ENCODE results near the gene B3GNT9.
A peak's percentile ranks its signal among the peaks of the same experiment; 100 is the strongest.

Gene B3GNT9

DNA sequence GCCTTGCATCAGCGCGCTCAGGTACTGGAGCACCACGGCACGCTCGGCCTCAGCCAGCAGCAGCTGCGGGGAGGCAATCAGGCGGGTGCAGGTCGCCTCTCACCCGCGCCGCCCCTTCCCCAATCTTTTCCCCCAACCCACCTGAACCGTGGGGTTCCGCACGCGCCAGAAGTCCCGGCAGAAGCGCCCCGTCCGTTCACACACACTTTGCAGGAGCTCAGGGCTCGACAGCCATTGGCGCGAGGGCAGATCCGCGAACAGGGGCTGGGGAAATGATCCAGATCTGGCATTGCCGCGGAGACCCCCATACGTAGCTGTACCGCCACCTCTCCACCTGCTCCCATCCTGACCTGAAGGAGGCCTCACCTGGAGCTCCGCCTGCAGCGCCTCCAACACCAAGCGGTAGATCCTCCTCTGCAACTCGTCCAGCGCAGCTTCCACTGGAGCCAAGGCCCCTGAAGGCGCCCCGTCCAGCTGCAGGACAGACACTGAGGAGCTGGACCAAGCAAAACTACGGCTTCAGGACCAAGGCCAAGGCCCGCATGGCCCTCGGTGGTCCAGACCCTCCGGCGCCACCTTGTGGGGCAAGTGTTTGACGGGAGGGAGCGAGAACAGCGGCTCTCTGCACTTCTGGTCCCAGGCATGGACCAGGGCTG lies 34.3 kb upstream of the B3GNT9 start:
- DNase-seq, result peak; percentile 51

DNA sequence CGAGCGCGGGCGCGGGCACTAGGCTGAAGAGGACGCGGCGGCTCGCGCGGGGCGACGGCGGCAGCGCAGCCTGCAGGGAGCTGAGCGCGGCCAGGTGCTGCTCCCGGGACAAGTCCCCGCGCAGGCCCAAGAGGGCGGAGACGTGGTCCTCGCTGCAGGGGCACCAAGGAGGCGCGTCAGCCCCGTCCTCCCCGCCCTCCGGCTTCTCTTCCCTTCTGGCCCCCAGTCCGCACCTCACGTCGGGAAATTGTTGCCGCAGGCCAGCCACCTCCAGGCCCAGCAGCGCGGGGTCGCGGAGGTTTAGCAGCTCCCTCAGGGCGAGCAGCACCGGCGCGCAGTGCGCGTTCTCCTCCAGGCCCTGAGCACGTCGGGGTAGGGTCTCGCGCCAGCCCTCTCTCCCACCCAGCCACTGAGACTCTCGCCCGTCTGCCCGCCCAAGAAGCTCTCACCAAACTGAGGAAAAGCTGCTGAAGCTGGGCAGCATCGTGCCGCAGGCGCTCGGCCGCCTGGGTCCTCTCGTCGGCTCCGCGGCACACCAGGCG lies 33.7 kb upstream of the B3GNT9 start:
- no peak for DNase-seq

- DNase-seq, result peak; percentile 89
These were observed 33.0 kb upstream of the B3GNT9 start, which contains the start of gene MATCAP1 for GRCh38 chr16:67183627-67184452. TSS of gene MATCAP1 (minus strand) at chr16:67183963. CDS start at chr16:67180610, 3,353 bp downstream.

GRCh38 chr16:67183284-67183626 lies 32.5 kb upstream of the B3GNT9 start:
- no peak for DNase-seq

GRCh38 chr16:67182288-67182687 lies 31.5 kb upstream of the B3GNT9 start:
- no peak for DNase-seq

GRCh38 chr16:67181346-67181745 lies 30.5 kb upstream of the B3GNT9 start:
- no peak for DNase-seq

GRCh38 chr16:67180166-67180565 lies 29.4 kb upstream of the B3GNT9 start:
- DNase-seq, result no peak

DNA sequence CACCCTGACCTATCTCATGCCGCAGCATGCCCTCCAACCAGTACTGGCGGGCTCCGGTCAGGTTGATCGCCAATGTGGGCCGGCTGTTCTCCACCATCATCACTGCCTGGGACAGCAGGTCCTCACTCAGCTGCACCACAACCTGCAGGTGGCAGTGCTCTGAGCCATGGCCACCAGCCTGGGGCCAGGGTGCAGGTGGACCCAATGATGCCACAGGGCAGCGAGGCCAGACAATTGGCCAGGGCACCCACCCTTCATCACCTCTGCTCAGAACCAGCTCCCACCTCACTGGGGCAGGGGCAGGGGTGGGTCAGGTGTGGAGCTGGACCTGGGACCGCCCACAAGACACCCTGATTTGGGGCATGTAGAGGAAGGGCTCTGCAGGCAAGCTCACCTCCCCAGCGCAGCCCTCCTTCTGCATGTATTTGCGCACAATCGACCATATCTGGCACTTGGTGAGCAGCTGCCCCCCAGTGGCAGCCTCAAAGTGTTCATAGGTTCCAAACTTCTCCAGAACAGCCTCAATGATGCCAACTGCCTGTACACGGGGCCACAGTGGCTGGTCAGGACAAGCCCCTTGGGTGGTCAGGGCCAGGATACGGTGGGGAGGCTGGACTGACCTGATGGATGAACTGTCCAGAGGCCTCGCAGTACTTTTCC lies 28.8 kb upstream of the B3GNT9 start:
- no peak for DNase-seq

DNA sequence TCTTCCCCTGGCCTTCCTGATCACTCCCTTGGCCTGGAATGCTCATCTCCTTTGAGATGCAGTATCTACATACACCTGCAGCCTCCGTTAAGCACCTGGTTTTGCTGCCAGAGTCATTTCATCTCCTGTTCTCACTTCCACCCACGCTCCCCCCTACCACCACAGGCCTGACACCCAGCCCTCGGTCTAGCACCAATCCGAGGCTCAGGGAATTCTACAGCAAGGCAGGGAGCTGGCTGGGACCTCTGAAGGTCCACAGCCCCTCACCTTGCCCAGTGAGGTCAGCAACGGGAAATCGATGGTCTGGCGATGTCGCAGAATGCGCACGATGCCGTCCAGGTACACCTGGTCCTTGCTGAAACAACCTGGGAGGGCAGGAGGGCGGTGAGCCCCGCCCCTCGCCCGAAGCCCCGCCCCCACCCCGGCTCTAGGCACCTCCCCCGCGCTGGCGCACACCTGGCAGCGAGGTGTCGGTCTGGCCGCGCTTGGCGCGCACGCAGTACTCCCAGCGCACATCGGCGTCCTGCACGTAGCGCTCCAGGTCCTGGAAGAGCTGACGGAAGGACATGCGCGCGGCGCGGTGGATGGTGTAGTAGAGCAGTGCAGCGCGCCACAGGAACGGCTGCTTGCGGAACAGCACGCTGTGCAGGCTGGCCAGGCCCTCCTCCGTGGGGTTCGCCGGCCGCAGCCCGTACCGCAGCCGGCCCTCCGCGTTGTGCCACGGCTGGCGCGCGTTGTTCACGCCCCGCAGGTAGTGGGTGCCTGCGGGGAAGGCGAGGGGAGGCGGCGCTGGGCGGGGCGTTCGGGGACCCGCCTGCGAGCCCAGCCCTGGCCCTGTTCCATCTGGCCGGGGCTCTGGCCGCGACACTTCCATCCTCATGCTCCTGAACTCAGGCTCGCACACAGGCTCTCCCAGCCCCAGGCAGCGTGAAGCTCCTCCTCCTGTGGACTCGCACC lies 27.2 kb upstream of the B3GNT9 start:
- DNase-seq, result peak; percentile 81

DNA sequence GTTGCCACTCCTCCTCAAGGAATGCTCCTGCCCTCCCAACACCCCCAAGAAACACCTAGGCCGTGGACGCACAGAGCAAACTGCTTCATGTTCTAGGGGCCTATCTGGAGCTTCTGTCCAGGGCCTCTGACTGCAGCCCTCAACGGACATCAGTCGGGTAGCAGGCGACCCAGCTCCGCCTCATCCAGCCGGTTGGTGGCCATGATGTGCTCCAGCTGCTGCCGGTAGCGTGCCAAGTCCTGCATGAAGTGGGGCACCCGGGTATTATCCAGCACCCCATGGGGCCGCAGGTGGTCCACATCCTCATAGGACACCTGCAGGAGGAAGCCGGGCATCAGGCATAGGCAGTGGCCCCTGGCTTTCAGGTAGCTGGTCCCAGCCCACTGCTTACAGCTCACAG lies 25.9 kb upstream of the B3GNT9 start:
- DNase-seq, result no peak

DNA sequence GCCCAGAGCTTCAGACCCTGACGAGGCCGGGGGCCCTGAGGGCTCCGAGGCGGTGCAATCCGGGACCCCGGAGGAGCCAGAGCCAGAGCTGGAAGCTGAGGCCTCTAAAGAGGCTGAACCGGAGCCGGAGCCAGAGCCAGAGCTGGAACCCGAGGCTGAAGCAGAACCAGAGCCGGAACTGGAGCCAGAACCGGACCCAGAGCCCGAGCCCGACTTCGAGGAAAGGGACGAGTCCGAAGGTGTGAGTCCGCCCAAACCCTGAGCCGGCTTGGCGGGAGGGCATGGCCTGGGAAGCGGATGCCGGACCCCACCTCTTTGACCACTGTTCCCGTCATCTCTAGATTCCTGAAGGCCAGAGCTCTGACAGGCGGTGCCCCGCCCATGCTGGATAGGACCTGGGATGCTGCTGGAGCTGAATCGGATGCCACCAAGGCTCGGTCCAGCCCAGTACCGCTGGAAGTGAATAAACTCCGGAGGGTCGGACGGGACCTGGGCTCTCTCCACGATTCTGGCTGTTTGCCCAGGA lies 24.0 kb upstream of the B3GNT9 start:
- DNase-seq, result no peak

- peak; percentile 65 for DNase-seq
These were observed 23.3 kb upstream of the B3GNT9 start for GRCh38 chr16:67173808-67174705.

- no peak for DNase-seq
These were observed 22.5 kb upstream of the B3GNT9 start for GRCh38 chr16:67173323-67173722.

DNA sequence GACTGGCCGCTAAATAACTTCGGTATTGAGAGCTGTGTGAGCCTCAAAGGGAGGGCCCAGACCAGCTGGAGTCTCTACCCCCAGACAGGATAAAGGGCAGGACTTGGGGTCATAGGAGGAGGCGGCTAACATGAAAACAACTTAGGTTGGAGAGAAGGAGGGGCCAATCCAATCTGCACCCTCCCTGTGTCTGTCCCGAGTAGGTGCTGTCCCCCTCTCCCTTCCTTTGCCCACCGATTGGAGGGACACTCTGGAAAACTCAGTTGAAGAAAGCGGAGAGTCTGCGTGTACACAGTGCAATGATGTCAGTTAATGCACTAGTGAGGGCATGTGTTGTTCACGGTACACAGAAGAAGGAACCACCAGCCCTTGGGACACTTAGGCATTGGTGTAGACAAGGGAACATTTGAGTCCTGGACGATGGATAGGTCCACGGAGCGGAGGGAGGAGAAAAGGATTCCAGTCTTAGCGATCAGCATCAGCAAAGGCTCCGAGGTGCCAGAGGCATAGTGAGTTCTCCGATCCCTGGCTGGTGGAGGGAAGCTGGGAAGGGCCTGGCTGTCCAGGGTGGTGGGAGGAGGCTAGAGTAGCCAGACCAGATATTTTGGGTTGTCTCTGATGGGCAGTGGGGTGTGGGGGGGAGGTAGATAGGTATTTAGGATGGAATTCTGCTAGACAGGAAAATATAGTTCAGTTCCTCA lies 20.3 kb upstream of the B3GNT9 start:
- no peak for DNase-seq

DNA sequence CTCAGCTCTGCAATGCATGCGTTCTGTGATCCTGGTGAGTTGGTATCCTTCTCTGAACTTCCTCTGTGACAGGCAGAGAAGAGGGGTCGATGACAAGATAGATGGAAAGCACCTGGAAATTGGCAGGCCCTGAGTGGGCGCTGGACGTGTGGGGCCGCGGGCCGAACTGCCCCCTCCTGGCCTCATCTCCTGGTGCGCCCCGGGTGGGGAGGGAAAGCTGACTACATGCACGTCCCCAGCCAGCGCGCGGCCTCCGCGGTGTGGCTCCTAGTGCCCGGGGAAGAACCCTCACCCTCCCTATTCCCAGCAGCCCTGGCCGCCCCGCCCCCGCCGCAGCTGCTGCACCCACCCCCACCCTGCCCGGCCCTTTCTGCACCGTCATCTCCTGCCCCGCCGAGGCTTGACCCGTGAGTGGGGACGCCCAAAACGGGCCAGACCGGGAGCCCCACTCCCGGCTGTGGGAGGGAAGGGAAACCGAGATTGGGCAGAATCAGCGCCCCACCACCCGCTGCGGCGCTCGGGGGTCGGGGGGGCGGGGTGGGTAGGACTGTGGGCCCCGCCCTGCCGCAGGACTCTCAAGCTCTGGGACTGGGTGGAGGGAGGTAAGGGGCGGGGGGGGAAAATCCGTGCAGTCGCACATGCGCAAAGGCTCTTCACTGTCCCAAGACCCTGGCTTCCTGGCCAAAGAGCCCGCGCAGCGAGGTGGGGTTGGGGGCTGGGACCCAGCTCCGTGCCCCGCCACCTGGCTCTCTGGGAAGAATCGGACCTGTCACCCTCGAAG lies 19.6 kb upstream of the B3GNT9 start, which contains the start of gene NOL3:
Gene NOL3 (plus strand): TSS at position 371 of the 781 bp plus-strand sequence.
- DNase-seq, result no peak

DNA sequence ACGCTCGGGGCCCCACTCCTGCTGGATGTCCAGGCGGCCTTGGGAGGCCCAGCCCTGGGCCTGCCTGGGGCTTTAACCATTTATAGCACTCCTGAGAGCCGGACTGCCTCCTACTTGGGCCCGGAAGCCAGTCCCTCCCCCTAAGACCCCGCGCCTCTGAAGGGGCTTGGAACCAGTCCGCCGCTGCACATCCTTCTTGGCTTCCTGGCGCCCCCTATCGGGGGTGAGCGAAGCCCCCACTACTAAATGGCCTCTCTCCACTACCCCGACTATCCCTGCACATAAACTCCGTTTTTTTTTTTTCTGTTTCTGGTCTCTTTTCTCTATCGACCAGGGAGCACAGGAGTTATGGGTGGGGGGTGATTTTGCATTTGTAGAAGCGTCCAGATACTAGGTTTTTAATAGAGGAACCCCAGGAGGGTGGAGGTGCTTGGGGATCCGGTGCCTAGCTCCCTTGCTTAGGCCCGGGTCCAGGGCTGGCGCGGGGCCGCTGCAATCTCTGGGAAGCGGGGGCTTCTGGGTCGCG lies 18.9 kb upstream of the B3GNT9 start:
- no peak for DNase-seq

- DNase-seq, result no peak
These were observed 18.2 kb upstream of the B3GNT9 start for GRCh38 chr16:67169011-67169451.

- no peak for DNase-seq
These were observed 16.8 kb upstream of the B3GNT9 start for GRCh38 chr16:67167588-67167987.

- no peak for DNase-seq
These were observed 15.9 kb upstream of the B3GNT9 start for GRCh38 chr16:67166598-67167168.
